SK-N-SH treated with all-trans-retinoic acid at 6 μM for 48 hours (cell line): ENCODE measurements around the gene CROT.

Experiments
- CSDC2 ChIP-seq: fragments of 250-450 bp; sonication (Bioruptor Pico); IDR thresholded peaks from 2 replicates; pipeline ENCODE4 v1.5.0; 2020; ENCODE audit warnings: mild to moderate bottlenecking, moderate library complexity
- OSR1 ChIP-seq: fragments of 250-450 bp; sonication (Bioruptor Pico); IDR thresholded peaks from 2 replicates; pipeline ENCODE4 v1.8.0; 2022; ENCODE audit warnings: moderate library complexity, mild to moderate bottlenecking, inconsistent platforms
- RARB ChIP-seq: fragments of 250-450 bp; sonication (Bioruptor Pico); IDR thresholded peaks from 2 replicates; pipeline ENCODE4 v1.8.0; 2021; ENCODE audit warnings: mild to moderate bottlenecking, moderate library complexity
- SNAI2 ChIP-seq: fragments of 250-450 bp; sonication (Bioruptor Pico); IDR thresholded peaks from 2 replicates; pipeline ENCODE4 v1.5.0; 2020; ENCODE audit warnings: mild to moderate bottlenecking, moderate library complexity
- TOX ChIP-seq: fragments of 250-450 bp; sonication (Bioruptor Pico); IDR thresholded peaks from 2 replicates; pipeline ENCODE4 v1.8.0; 2021; ENCODE audit warnings: mild to moderate bottlenecking, moderate library complexity, borderline replicate concordance
- ZFP3 ChIP-seq: fragments of 250-450 bp; sonication (Bioruptor Pico); IDR thresholded peaks from 2 replicates; pipeline ENCODE4 v1.5.0; 2020; ENCODE audit warnings: mild to moderate bottlenecking, moderate library complexity
- TF ChIP-seq, protein P1 (sequence below): fragments of 250-450 bp; sonication (Bioruptor Pico); IDR thresholded peaks from 2 replicates; pipeline ENCODE4 v1.8.0; 2020; ENCODE audit warnings: mild to moderate bottlenecking, moderate library complexity, borderline replicate concordance

DNA sequence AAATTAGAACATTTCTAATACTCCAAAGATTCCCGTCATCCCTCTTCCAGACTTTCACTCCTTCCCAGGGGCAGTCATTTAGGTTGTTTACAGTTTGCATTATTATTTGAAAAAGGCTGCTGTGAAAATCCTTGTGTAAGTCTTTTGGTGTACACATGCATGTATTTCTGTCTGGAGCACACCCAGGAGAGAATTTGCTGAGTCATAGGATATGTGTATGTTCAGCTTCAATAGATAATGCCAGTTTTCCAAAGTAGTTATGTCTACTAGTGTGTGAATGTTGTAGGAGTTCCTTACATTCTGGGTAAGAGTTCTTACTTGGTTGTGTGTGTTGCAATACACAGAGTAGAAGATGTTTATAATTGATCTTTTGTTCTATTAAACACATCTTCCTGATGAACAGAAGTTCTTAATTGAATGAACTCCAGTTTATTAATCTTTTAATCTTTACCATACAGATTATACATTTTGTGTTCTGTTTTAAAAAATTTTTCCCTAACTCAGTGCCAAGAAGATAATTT lies 25.3 kb downstream of the CROT start:
- TF ChIP-seq, protein P1, sequence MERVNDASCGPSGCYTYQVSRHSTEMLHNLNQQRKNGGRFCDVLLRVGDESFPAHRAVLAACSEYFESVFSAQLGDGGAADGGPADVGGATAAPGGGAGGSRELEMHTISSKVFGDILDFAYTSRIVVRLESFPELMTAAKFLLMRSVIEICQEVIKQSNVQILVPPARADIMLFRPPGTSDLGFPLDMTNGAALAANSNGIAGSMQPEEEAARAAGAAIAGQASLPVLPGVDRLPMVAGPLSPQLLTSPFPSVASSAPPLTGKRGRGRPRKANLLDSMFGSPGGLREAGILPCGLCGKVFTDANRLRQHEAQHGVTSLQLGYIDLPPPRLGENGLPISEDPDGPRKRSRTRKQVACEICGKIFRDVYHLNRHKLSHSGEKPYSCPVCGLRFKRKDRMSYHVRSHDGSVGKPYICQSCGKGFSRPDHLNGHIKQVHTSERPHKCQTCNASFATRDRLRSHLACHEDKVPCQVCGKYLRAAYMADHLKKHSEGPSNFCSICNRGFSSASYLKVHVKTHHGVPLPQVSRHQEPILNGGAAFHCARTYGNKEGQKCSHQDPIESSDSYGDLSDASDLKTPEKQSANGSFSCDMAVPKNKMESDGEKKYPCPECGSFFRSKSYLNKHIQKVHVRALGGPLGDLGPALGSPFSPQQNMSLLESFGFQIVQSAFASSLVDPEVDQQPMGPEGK (CRISPR knock-in tag) = no peak
- no peak for TF ChIP-seq CSDC2 (CRISPR knock-in tag)
- TF ChIP-seq SNAI2 (CRISPR knock-in tag) = no peak
- TF ChIP-seq TOX (CRISPR knock-in tag) = no peak
- no peak for TF ChIP-seq OSR1 (CRISPR knock-in tag)
- TF ChIP-seq RARB (CRISPR knock-in tag) = no peak
- no peak for TF ChIP-seq ZFP3 (CRISPR knock-in tag)
